Cardiac fibroblast (primary cell): Measurements from ENCODE around the gene DEAF1.

Experiments
- DNase-seq, 2 donors: peaks; one replicate each; pipeline versions ENCODE4 v3.0.0 to v3.0.0-alpha.2; 2010; ENCODE audit warnings: low read depth in 2 of 2
- H3K4me3 ChIP-seq, 2 donors: replicated peaks in 1 of 2; 1 replicate in 1 of 2; 2 replicates in 1 of 2; pipeline ENCODE4 v1.5.1; 2011; ENCODE audit warnings: low read depth in 2 of 2, low read length in 2 of 2, mild to moderate bottlenecking in 2 of 2, moderate library complexity in 1 of 2
- TF ChIP-seq, protein P1 (sequence below): IDR thresholded peaks from one replicate; pipeline ENCODE4 v1.5.1; 2011; ENCODE audit warnings: low read depth, mild to moderate bottlenecking, low read length, inconsistent platforms

Gene DEAF1

DNA sequence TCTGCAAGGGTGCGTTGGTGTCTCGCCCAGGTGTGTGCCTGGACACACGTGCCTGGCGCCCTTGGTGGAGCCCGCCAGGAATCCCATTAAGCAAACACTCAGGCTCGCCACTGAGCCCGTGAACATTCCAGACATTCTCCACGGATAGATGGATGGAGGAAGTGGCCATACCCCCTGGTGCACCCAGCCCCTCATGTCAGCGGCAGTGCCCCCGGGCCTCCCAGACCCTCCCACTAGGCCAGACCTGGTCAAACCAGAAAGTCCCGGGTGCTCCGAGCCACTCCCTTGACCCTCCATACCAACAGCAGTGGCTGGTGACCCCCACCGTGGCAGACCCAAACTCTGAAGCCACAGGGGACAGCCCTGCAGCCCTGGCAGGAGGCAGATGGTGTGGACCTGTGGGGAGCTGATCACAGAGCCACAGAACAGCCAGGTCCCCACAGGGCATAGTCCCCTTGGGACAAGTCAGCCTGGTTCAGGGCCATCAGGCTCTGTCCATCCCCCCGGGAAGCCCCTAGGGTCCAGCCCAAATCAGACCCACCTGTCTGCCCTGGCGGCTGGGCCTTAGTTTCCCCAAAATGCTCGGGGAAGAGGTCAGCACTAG lies 12.9 kb upstream of the DEAF1 start:
- no peak for DNase-seq
- no peak overlapping the region for H3K4me3 ChIP-seq
- TF ChIP-seq, protein P1, sequence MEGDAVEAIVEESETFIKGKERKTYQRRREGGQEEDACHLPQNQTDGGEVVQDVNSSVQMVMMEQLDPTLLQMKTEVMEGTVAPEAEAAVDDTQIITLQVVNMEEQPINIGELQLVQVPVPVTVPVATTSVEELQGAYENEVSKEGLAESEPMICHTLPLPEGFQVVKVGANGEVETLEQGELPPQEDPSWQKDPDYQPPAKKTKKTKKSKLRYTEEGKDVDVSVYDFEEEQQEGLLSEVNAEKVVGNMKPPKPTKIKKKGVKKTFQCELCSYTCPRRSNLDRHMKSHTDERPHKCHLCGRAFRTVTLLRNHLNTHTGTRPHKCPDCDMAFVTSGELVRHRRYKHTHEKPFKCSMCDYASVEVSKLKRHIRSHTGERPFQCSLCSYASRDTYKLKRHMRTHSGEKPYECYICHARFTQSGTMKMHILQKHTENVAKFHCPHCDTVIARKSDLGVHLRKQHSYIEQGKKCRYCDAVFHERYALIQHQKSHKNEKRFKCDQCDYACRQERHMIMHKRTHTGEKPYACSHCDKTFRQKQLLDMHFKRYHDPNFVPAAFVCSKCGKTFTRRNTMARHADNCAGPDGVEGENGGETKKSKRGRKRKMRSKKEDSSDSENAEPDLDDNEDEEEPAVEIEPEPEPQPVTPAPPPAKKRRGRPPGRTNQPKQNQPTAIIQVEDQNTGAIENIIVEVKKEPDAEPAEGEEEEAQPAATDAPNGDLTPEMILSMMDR: no peak

DNA sequence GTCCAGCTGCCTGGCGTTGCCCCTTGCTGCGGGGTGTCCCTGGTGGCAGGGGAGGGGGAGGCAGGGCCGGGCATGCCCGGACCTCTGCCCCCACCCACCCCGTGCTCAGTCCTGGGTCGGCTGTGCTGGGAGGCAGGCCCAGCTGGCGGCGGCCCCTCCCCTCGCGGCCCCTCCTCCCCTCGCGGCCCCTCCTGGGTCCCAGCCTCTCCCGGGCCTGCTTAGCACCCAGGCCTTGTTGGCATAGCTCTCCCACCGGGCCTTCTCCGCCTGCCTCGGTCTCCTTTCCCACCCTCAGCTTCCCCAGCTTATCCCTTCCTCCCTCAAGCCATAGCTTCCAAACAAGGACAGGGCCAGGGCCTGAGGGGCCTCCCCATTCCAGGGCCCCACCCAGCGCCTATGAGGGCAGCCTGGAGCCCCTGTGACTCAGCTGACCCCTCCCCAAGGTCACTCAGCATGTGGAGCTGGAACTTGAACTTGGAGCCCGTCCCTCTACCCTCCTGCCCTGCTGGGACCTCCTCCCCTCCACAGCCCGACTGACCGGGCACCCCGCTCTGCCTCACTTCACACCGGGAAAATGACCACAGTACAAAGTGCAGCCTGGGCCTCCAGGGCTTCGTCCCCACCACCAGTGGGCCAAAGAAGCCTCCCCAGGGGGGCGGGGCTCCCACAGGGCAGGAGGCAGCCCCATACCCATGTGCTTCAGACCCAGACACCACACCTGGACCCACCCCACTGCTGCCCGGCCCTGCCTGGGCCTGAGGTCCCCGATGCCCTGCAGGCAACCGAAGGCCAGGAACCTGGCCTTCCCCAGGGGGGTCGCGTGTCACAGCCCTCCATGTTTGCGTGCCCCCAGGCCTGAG lies 12.2 kb upstream of the DEAF1 start:
- peak; percentile 8 to 12 for DNase-seq
- peak overlapping the region; percentile 42 to 57 for H3K4me3 ChIP-seq
- TF ChIP-seq, protein P1: no peak

DNA sequence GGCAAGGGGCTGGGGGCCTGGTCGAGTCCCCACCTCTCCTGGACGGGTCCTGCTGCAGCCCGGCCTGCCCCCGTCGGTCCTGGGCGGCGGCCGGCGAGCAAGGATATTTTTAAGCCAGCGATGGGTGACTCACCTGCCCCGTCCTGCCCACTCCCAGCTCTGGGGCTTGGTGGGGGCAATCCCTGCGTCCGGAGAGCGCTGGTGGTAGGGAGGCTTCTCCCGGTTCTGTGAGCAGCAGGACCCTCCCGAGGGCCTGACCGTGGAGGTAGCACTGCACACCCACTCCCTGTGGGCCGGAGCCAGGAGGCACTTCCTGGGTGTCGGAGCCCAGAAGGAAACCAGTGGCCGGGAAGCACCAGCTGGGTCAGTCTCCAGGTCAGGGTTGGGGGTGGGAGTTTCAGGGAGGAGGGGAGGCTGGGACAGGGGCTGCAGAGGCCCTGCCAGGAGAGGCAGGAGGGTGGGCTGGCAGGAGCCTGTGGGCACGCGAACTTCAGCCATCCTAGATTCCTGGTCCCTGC lies 11.5 kb upstream of the DEAF1 start:
- peak overlapping the region; percentile 42 to 57 for H3K4me3 ChIP-seq
- TF ChIP-seq, protein P1: no peak
- peak; percentile 34 to 43 for DNase-seq

- TF ChIP-seq, protein P1: no peak
- H3K4me3 ChIP-seq: peak within 1 kb of the TSS; percentile 42 to 57
- DNase-seq: no peak
These were observed 10.8 kb upstream of the DEAF1 start, which contains the start of gene EPS8L2 for GRCh38 chr11:705646-706438. Gene EPS8L2, plus strand, starts transcription at chr11:706231. Its CDS starts 3,177 bp downstream, at chr11:709408.

- no peak for DNase-seq
- TF ChIP-seq, protein P1: no peak
- peak overlapping the region in 1 of 2 donors; percentile 57 for H3K4me3 ChIP-seq
These were observed 10.0 kb upstream of the DEAF1 start for GRCh38 chr11:704781-705645.
